IMR-90 (cell line): Measurements from ENCODE around the gene KDM5D. TPM values are rescaled to one million over a fixed set of nuclear protein-coding genes. Genes with fewer than 3 reads are reported as not detected.

Experiments used
- ATAC-seq: fragments of 200-7000 bp; cut with Tn5 transposase; 2 replicates; pipeline ENCODE4 v1.9.1; 2020; ENCODE audit warnings: low read depth, mild to moderate bottlenecking, moderate library complexity
- BruUV-seq: library from RNA; stranded (reverse); fragments of 400-500 nt; replicated peaks from 2 replicates; lab custom pipeline; 2021; lab: Mats Ljungman, UMichigan
- CTCF ChIA-PET: fragments of 300-600 bp; formaldehyde crosslinking; extraction: SDS; loops from one replicate; lab custom pipeline; 2021; ENCODE audit warnings: antibody characterized with exemption; lab: Yijun Ruan, JAX
- POLR2A ChIA-PET: fragments of 300-600 bp; sonication (Branson Sonifier 250); formaldehyde crosslinking; loops from one replicate; lab custom pipeline; 2022; ENCODE audit warnings: antibody characterized with exemption; ENCODE audit not compliant: unreplicated experiment; lab: Charles Lee
- DNase-seq: peaks from one replicate; pipeline ENCODE4 v3.0.0; 2013
- H2AFZ ChIP-seq: replicated peaks from 2 replicates; pipeline ENCODE3; 2013; ENCODE audit warnings: low read length, mild to moderate bottlenecking; ENCODE audit not compliant: poor library complexity
- H2AK5ac ChIP-seq: 2 replicates; pipeline ENCODE4 v1.6.1; 2013; ENCODE audit warnings: low read depth, low read length, inconsistent platforms
- H2AK9ac ChIP-seq: replicated peaks from 2 replicates; pipeline ENCODE3; 2013; ENCODE audit warnings: mild to moderate bottlenecking, low read depth, low read length, moderate library complexity; ENCODE audit not compliant: poor library complexity
- H2BK120ac ChIP-seq: 2 replicates; pipeline ENCODE4 v1.6.1; 2013; ENCODE audit warnings: low read depth, low read length, inconsistent platforms
- H2BK15ac ChIP-seq: 3 replicates; pipeline ENCODE4 v1.6.1; 2013; ENCODE audit warnings: low read depth, low read length, inconsistent platforms
- H2BK20ac ChIP-seq: 2 replicates; pipeline ENCODE4 v1.6.1; 2013; ENCODE audit warnings: low read depth, mild to moderate bottlenecking, inconsistent platforms, low read length, moderate library complexity
- H2BK5ac ChIP-seq: 2 replicates; pipeline ENCODE4 v1.6.1; 2013; ENCODE audit warnings: mild to moderate bottlenecking, low read depth, low read length, inconsistent platforms; ENCODE audit not compliant: poor library complexity, severe bottlenecking
- H3K14ac ChIP-seq: replicated peaks from 2 replicates; pipeline ENCODE4 v1.6.1; 2013; ENCODE audit warnings: low read depth, low read length, inconsistent platforms
- H3K18ac ChIP-seq: 2 replicates; pipeline ENCODE4 v1.6.1; 2013; ENCODE audit warnings: low read depth, low read length, control low read depth
- H3K23ac ChIP-seq: 2 replicates; pipeline ENCODE4 v1.6.1; 2013; ENCODE audit warnings: low read depth, low read length, inconsistent platforms
- H3K27ac ChIP-seq: 2 replicates; pipeline ENCODE4 v1.5.1; 2013; ENCODE audit warnings: mild to moderate bottlenecking, control low read depth, low read length; ENCODE audit not compliant: insufficient read depth
- H3K27me3 ChIP-seq: 2 replicates; pipeline ENCODE4 v1.6.1; 2013; ENCODE audit warnings: low read length; ENCODE audit not compliant: control insufficient read depth, insufficient read depth
- H3K36me3 ChIP-seq: 2 replicates; pipeline ENCODE4 v1.6.1; 2013; ENCODE audit warnings: low read length, mixed read lengths; ENCODE audit not compliant: control insufficient read depth, insufficient read depth
- H3K4ac ChIP-seq: 2 replicates; pipeline ENCODE4 v1.6.1; 2013; ENCODE audit warnings: low read depth, low read length, inconsistent platforms
- H3K4me1 ChIP-seq: 2 replicates; pipeline ENCODE4 v1.6.1; 2013; ENCODE audit warnings: low read length, mixed read lengths; ENCODE audit not compliant: control insufficient read depth, insufficient read depth
- H3K4me2 ChIP-seq: 2 replicates; pipeline ENCODE4 v1.6.1; 2013; ENCODE audit warnings: low read depth, mild to moderate bottlenecking, control low read depth, low read length, moderate library complexity
- H3K4me3 ChIP-seq: 2 replicates; pipeline ENCODE4 v1.5.1; 2013; ENCODE audit warnings: low read depth, mild to moderate bottlenecking, control low read depth, low read length, moderate library complexity; ENCODE audit not compliant: insufficient read depth
- H3K56ac ChIP-seq: 2 replicates; pipeline ENCODE4 v1.6.1; 2013; ENCODE audit warnings: low read length, inconsistent platforms; ENCODE audit not compliant: insufficient read depth; ENCODE audit errors: extremely low read depth
- H3K79me1 ChIP-seq, 2 experiments: 2 replicates each; pipeline ENCODE4 v1.6.1; 2013; ENCODE audit warnings: low read length in 2 of 2, inconsistent platforms in 1 of 2, low read depth in 1 of 2
- H3K9ac ChIP-seq: 2 replicates; pipeline ENCODE4 v1.6.1; 2013; ENCODE audit warnings: low read depth, low read length, control low read depth
- H3K9me1 ChIP-seq: 2 replicates; pipeline ENCODE4 v1.6.1; 2013; ENCODE audit warnings: low read length, inconsistent platforms; ENCODE audit not compliant: insufficient read depth
- H3K9me3 ChIP-seq: 2 replicates; pipeline ENCODE4 v1.6.1; 2013; ENCODE audit warnings: low read length; ENCODE audit not compliant: control insufficient read depth, insufficient read depth
- H4K20me1 ChIP-seq: 2 replicates; pipeline ENCODE4 v1.6.1; 2013; ENCODE audit warnings: low read length, inconsistent platforms; ENCODE audit not compliant: insufficient read depth
- H4K5ac ChIP-seq: 2 replicates; pipeline ENCODE4 v1.6.1; 2013; ENCODE audit warnings: mild to moderate bottlenecking, low read depth, low read length, control low read depth
- H4K8ac ChIP-seq, 2 experiments: 2 replicates each; pipeline ENCODE4 v1.6.1; 2013; ENCODE audit warnings: low read depth in 2 of 2, low read length in 2 of 2, control low read depth in 1 of 2, inconsistent platforms in 1 of 2
- H4K91ac ChIP-seq: 2 replicates; pipeline ENCODE4 v1.6.1; 2013; ENCODE audit warnings: low read depth, low read length, inconsistent platforms; ENCODE audit not compliant: insufficient read depth
- BHLHE40 ChIP-seq: fragments of 150-350 bp; IDR thresholded peaks from 2 replicates; pipeline ENCODE4 v1.6.1; 2016; ENCODE audit warnings: mild to moderate bottlenecking, low read depth, low read length
- CTCF ChIP-seq: conservative IDR thresholded peaks from 2 replicates; pipeline ENCODE4 v1.5.1; 2012; ENCODE audit warnings: mild to moderate bottlenecking, low read depth, low read length, improper control_type of control experiment
- MXI1 ChIP-seq: IDR thresholded peaks from 2 replicates; pipeline ENCODE4 v1.6.1; 2012; ENCODE audit warnings: low read depth, mild to moderate bottlenecking, low read length, moderate library complexity, borderline replicate concordance
- POLR2A ChIP-seq: IDR thresholded peaks from 2 replicates; pipeline ENCODE4 v1.6.1; 2012; ENCODE audit warnings: mild to moderate bottlenecking, low read depth, low read length
- RCOR1 ChIP-seq: IDR thresholded peaks from 2 replicates; pipeline ENCODE4 v1.6.1; 2012; ENCODE audit warnings: mild to moderate bottlenecking, low read length, improper control_type of control experiment; ENCODE audit not compliant: insufficient replicate concordance
- WGBS, 2 experiments: methylation state at CpG; one replicate each; pipeline versions ENCODE4 v1.1.5 to v1.1.7; 2013; ENCODE audit warnings: missing lambda C conversion rate in 2 of 2; ENCODE audit not compliant: insufficient read length in 1 of 2; ENCODE audit errors: extremely low coverage in 2 of 2; 5-methylcytosine and 5-hydroxymethylcytosine counted together
- dilution Hi-C: fragments of 300-500 bp; cut with HindIII; formaldehyde crosslinking; loops from one replicate; pipeline ENCODE4 v1.14.3; 2018; ENCODE audit warnings: low sequenced_read_pairs; ENCODE audit not compliant: unreplicated experiment
- in situ Hi-C: fragments of 300-500 bp; cut with MboI; formaldehyde crosslinking; loops from 3 replicates; pipeline ENCODE4 v1.14.3; 2019; ENCODE audit warnings: low sequenced_read_pairs, inconsistent platforms, mixed read lengths
- intact Hi-C: fragments of 100-400 bp; cut with micrococcal nuclease; formaldehyde crosslinking; loops from 2 replicates; pipeline ENCODE4 v1.10.0; 2022
- polyA plus RNA-seq, 3 experiments: library from polyadenylated mRNA; depleted of rRNA; stranded (reverse); fragments of >200 nt; gene quantifications; 2 replicates each; pipeline ENCODE4 v1.2.3, GENCODE V29; 2012; ENCODE audit warnings: low replicate concordance in 1 of 3
- total RNA-seq: library from RNA; depleted of rRNA; stranded (reverse); fragments of >200 nt; gene quantifications from 2 replicates; pipeline ENCODE4 v1.2.3, GENCODE V29; 2012

KDM5D gene
- total and polyA plus RNA-seq, 2 of the 4 experiments (the other 2 are of a cell fraction), result not detected

GRCh38 chrY:19744381-19745378 is at the start of gene KDM5D (continued):
- no peak for TF ChIP-seq CTCF

- Histone ChIP-seq H4K20me1 (no peaks in the 10 kb centered on the region), H3K4me2 (no peak overlapping the region), H3K9ac (no peak overlapping the region), H2BK15ac (no peak overlapping the region), H2BK120ac (no peak overlapping the region), H3K79me1 (no peaks in the 10 kb centered on the region), H3K18ac (no peak overlapping the region), H3K23ac (no peak overlapping the region), H3K36me3 (no peaks in the 10 kb centered on the region), H2AFZ (no peak overlapping the region), H4K8ac (no peak overlapping the region), H4K91ac (no peak overlapping the region), H3K27ac (no peak overlapping the region), H3K14ac (no peak overlapping the region), H2BK5ac (no peak overlapping the region), H3K4me3 (no peak overlapping the region), H3K4ac (no peak overlapping the region), H3K9me3 (no peaks in the 10 kb centered on the region), H2BK20ac (no peak overlapping the region), H3K27me3 (no peaks in the 10 kb centered on the region), H3K9me1 (no peaks in the 10 kb centered on the region), H3K4me1 (no peaks in the 10 kb centered on the region), H4K5ac (no peak overlapping the region), H3K56ac (no peak overlapping the region), H2AK5ac (no peak overlapping the region), H2AK9ac (no peak overlapping the region)
- dilution Hi-C loops (no loop called here), intact Hi-C loops (no loop called here), in situ Hi-C loops (no loop called here)
- ATAC-seq, result no peak
- ChIA-PET POLR2A (no interaction called here), CTCF (no interaction called here)
- DNase-seq, result no peak
- WGBS, 2 experiments, result no CpG with 5 or more reads among the region's 3 CpGs
- no TSS peak for BruUV-seq
- no peak for TF ChIP-seq MXI1
- no peak for TF ChIP-seq BHLHE40
- no peak for TF ChIP-seq POLR2A
- no peak for TF ChIP-seq RCOR1
Measured at GRCh38 chrY:19768375-19768774, 23.8 kb upstream of the KDM5D start.
